ENCODE measurements around the gene CLSTN3.

Gene CLSTN3

DNA sequence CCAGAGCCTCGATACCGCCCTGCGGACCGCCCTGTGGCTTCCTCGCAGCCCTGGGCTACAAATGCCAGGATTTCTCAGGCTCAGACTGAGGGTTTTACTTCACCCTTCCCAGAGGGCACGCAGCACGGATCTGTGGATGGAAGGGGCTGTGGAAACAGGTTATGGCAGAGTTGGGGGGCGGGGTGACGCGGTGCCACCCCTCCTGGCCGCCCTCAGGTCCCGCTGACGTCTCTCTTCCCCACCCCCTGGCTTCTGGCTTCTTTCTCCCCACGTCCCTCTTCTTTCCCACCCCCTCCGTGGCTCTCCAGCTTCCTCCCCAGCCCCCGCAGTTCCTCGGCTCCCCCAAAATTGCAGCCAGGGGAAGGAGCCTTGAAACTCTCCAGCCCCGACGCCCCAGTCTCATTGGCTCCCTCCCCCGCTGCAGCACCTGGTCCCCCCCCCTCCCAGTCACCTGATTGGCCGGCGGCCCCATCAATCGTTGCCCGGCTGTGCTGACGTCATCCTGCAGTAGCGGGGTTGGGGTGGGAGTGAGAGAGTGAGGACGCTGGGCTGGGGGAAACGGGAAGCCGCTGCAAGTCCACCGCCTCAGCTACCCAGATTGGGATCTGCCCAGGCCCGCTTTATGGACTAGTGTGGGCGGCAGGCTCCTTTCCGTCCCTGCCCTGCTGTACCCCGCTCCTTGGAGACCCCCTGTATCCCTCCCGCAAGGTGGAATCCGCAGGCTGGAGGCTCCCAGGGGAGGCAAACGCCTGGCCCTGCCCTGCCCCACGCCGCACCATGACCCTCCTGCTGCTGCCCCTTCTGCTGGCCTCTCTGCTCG lies at the start of gene CLSTN3:
Gene CLSTN3 (plus strand): TSS at position 500 of the 820 bp plus-strand sequence. CDS start 278 bp downstream, at position 778.
- TF ChIP-seq ZNF274 (IDR thresholded peaks at IDR 0.05; ENCODE audit: low read depth, low read length), result no peak
- H3K4me3 ChIP-seq (ENCODE audit: low read length), result peak within 1 kb of the TSS; percentile 87

DNA sequence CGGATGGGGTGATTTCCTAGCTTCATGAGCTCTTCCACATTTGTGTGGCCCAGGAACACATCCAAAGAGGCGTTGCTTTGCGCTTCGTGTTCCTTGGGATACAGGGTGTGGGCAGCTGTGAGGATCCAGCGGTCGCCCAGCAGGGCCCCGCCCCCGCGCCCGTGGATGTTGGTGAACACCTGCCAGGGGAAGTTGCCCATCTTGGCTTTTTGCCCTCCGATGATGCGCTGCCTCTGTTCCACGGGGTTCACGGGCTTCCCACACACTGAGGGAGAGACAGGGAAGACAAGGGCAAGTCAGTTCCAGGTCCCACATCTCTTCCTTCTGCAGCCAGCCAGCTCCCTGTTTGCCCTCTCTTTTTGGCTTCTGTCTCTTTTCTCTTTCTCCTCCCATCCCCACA lies 49.1 kb upstream of the CLSTN3 start:
- no peak overlapping the region for H3K4me3 ChIP-seq (ENCODE audit: low read length)
- TF ChIP-seq ZNF274 (IDR thresholded peaks at IDR 0.05; ENCODE audit: low read depth, low read length), result no peak

DNA sequence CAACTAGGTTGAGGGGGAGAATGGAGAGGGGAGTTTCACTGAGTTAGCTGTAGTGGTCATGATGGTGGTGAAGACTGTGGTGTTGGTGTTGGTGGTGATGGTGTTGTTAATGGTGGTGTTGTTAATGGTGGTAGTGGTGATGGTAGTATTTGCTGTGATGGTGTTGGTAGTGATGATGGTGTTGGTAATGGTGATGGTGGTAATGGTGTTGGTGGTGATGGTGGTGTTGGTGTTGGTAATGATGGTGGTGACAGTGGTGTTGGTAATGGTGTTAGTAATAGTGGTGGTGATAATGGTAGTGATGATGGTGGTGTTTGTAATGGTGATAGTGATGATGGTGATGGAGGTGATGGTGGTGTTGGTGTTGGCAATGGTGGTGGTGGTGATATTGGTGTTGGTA lies 47.0 kb upstream of the CLSTN3 start:
- no peak overlapping the region for H3K4me3 ChIP-seq (ENCODE audit: low read length)
- TF ChIP-seq ZNF274 (IDR thresholded peaks at IDR 0.05; ENCODE audit: low read depth, low read length), result no peak

DNA sequence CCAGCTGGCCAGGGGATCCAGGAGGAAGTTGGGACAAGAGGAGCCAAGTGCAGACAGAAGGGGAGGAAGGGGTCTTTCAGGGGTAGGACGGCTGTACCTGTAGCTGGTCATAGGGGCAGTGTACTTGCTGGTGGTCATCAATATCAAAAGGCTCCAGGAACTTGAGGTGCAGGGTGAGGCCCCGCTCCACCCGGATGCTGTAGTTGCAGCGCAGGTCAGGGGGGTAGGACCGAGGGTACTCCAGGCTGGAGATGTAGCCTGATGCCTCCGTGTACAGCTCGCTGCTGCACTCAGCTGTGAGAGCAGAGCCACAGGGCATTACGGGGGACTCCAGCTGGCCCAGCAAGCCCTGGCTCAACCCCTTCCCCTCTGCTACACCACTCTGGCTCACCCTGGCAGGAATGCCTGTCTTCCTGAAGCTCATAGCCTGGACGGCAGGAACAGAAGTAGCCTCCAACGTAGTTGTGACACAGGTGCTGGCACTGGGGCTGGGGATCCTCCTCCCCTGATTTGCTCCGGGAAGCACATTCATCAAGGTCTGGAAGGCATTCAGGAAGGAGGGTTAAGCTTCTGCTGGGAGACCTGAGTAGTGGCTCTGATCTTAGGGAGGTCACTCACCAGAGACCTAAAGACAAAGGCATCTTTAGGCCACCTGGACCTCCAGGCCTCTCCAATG lies 40.8 kb upstream of the CLSTN3 start:
- H3K4me3 ChIP-seq (ENCODE audit: low read length), result no peak overlapping the region
- no peak for TF ChIP-seq ZNF274 (IDR thresholded peaks at IDR 0.05; ENCODE audit: low read depth, low read length)

DNA sequence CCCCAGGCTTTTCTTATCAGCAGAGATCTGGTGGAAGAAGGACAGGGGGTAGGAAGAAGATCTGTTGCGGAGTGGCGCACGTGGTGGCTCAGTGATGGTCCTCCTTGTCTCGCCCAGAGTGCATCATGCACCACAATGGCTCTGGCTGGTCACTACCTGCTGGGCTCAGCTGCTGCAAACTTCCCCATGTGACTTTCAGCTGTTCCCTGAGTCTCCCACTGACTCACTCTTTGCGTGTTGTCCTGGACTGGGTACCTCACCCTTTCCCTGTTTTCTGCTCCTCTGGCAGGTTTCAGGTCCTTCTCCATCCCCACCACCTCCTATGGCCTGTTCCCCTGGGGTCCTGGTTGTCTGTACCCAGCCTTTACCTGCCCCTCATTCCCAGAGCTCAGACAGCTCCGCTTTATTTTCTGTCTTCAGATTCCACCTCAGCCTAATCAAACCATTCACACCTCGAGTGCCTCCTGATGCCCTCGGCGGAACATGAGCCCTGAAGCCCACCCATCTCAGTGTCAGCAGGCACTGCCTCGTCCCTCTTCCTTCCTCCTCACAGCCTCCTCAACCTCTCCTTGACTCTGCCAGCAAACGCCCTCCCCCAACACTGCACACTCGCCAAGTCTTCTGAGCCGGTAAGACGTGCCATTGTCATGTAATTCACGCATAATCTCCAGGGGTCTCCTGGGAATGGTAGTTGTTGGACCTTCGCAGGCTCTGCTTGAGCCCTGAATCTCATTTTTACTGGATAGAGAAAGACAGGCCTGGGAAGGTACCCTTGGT lies 39.8 kb upstream of the CLSTN3 start:
- H3K4me3 ChIP-seq (ENCODE audit: low read length), result no peak overlapping the region
- no peak for TF ChIP-seq ZNF274 (IDR thresholded peaks at IDR 0.05; ENCODE audit: low read depth, low read length)

DNA sequence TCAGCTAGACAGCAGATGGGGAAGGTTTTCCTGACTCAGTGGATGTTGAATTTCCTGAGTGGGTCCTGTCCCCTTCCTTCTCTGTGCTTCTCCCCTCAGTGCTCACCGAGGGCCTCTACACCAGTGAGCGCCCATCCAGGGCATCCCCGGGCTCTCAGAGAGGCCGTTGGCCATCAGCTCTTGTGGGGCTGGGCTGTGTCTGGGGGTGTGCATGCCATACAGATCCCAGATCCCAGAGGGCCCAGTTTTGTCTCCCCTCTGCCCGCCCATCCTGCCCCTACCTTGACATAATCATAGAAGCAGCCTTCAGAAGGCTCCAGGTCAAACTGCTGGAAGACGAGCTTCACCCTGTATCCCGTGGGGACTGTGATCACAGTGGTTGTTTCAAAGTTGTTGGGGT lies 39.0 kb upstream of the CLSTN3 start:
- H3K4me3 ChIP-seq (ENCODE audit: low read length), result no peak overlapping the region
- TF ChIP-seq ZNF274 (IDR thresholded peaks at IDR 0.05; ENCODE audit: low read depth, low read length), result no peak

DNA sequence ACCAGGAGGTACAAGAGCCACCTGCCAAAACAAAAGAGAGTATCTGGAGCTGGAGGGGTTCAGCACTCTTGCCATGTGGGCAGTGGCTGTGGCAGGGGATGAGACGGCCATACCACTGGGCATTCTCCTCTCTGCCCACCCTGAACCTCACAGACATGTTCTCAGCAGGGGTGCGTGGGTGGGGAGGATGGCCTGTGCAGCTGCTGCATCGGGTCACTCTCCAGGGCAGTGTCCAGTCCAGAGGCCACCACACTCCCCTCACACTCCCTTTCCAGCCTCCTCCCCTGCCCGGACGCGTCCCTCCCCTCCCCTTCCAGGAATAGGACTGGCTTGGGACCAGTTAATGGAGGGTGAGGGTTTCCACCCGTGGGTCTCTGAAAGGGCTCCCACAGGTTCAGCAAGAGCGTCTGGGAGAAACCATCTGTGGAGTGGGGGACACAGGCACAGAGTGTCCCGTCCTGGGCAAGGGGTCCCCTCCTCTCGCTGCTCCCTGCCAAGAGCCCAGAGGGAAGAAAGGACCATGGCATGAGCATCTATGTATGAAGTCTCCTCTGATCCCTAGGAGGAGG lies 38.4 kb upstream of the CLSTN3 start:
- no peak for TF ChIP-seq ZNF274 (IDR thresholded peaks at IDR 0.05; ENCODE audit: low read depth, low read length)
- H3K4me3 ChIP-seq (ENCODE audit: low read length), result peak overlapping the region; percentile 61; the same call in 1 of the 2 replicates

DNA sequence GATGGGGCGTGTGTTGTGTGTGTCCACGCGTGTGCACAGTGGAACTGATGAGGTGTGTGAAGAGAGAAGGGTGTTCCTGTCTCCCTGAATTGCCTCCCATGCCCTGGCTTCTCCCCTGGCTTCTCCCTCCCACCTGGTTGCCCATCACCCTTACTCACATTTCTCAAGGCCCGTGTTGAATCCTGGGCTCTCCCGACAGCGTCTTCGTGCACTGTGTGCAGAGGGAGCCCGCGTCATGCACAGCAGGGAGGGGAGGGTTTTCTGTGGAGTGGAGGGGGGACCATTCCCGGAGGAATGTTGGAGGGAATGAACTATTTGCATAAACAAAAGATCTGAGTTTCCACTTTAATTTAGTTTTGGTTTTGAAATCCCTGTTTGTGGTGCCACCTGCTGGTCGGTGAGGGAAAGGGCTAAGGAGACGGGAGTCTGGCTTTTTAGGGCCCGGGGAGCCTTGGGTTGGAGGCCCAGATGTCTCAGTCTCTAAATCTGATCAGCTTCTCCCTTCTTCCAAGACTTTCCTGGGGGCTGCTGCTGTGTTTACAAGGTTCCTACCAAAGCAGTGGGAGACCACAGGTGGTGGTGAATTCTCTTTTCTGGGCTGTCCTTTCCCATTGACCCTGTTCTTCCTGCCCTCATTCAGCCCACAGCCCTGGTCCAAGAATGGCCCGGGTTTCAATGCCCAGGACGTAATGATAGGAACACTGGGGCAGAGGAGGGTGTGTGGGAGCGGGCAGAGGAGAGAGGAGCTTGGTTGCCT lies 37.8 kb upstream of the CLSTN3 start, which contains the start of gene C1R:
Gene C1R (minus strand): TSS at position 217 of the 757 bp plus-strand sequence. CDS start 57 bp downstream, at position 160.
- TF ChIP-seq ZNF274 (IDR thresholded peaks at IDR 0.05; ENCODE audit: low read depth, low read length), result no peak
- H3K4me3 ChIP-seq (ENCODE audit: low read length), result peak within 1 kb of the TSS; percentile 61; the same call in 1 of the 2 replicates

DNA sequence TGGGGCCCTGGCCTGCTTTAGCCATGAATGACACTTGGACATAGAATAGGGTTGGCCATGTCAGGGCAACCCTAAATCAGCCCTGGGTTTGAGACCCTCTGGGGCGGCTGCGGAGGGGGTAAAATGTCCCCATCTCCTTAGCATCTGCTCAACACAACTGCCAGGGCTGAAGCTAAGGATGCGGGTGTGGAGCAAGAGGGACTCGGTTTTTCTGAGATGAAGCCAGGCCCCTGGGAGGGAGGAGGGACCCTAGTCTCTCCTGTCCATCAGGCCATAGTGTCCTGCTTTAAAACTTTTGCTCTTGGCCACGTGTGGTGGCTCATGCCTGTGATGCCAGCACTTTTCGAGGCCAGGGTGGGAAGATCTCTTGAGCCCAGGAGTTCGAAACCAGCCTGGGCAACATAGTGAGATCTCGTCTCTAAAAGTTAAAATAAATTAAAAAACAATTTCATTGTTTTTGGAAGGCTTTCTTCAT lies 37.1 kb upstream of the CLSTN3 start:
- no peak overlapping the region for H3K4me3 ChIP-seq (ENCODE audit: low read length)
- TF ChIP-seq ZNF274 (IDR thresholded peaks at IDR 0.05; ENCODE audit: low read depth, low read length), result no peak

DNA sequence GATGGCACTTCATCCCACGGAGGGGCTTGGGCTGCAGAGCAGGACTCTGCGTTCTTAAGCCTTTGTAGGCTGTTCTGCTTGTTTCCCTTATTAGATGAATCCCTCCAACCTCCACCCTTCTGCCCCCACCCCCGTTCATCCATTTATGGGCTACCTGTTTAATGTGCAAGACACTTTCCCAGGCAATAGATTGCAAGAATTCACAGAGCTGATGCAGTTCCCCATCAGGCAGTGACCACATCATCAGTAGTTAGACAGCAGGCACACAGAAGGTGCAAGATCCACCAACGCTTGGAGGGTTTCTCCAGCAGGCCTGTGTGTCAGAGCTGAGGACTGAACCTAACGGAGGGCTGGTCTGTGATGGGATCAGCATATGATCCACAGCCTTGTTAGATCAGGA lies 36.7 kb upstream of the CLSTN3 start:
- H3K4me3 ChIP-seq (ENCODE audit: low read length), result no peak overlapping the region
- TF ChIP-seq ZNF274 (IDR thresholded peaks at IDR 0.05; ENCODE audit: low read depth, low read length), result no peak

DNA sequence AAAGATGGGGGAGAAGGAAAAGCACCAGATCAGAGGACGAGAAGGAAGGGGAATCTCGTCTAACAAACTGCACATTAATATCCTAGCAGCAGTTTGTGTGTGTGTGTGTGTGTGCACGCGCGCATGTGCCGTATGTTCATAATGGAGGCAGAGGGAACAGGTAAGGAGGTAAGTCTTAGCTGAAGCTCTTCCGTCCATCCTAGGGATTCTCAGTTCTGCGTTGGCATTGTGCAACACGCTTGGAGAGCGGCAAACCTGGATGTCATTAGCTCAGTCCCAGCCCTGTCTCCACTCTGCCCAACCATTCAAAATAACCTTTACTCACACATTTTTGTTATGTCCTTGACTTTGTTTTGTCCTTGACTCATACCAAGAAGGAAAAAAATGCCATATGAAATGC lies 36.3 kb upstream of the CLSTN3 start:
- H3K4me3 ChIP-seq (ENCODE audit: low read length), result no peak overlapping the region
- TF ChIP-seq ZNF274 (IDR thresholded peaks at IDR 0.05; ENCODE audit: low read depth, low read length), result no peak

DNA sequence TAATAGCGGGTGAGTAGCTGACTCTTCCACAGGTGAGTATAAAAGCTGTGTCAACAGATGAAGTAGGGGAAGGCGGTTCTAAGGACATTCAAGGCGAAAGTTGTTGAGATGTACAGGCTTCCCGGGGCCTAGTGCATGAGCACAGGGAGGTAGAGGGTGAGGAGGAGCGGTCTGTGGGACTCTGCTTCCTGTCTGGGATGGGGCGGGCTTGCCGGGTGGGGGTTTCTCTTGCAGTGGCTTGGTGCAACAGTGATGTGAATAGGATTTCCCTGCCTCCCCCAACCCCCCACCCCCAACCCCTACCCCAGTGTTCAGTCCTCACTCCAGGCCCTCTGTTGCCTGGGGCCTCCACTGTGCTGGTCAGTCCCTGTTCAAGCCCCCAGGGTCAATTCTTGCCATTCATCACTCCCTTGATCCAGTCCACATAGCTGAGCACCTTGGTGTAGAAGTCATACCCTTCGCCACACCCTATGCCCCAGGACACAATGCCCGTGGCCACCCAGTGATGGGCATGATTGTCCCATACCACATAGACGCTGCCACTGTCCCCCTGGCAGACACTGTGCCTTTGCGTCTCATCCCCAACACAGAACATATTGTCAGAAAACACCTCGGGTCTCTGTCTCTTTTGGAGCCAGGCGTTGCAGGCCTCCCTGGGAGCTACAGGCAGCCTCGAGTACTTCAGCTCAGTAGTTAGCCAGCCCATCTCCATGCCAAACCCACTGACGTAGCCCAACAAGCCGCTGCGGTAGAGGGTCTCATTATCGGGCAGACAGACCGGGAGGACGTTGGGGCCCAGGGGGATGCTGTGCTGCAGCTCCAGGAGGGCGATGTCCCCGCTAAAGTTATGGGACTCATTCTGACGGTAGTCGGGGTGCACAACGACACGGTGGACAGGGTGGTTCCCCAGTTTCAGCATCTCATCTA lies 33.9 kb upstream of the CLSTN3 start:
- TF ChIP-seq ZNF274 (IDR thresholded peaks at IDR 0.05; ENCODE audit: low read depth, low read length), result no peak

More for the DNA sequence above, 33.9 kb upstream of the CLSTN3 start:
- no peak overlapping the region for H3K4me3 ChIP-seq (ENCODE audit: low read length)
